HS-27A (cell line): Measurements from ENCODE around the gene SPIRE2.
A peak's percentile ranks its signal among the peaks of the same experiment; 100 is the strongest.
"Not testable (repeated sequence)": the region's sequence is repeated elsewhere in the genome, so short reads cannot be mapped to it uniquely, and the experiment has no call there.

ENCODE experiments used
- DNase-seq: peaks from one replicate; pipeline ENCODE4 v3.0.0-alpha.2; 2012; ENCODE audit warnings: low read depth, missing footprints

The SPIRE2 gene

GRCh38 chr16:89867918-89868317 lies 39.6 kb downstream of the SPIRE2 start:
- DNase-seq = no peak

- DNase-seq = no peak
These were observed 41.6 kb downstream of the SPIRE2 start for GRCh38 chr16:89869911-89870310.

GRCh38 chr16:89870440-89870839 lies 42.2 kb downstream of the SPIRE2 start:
- no peak for DNase-seq

GRCh38 chr16:89871895-89872294 lies 43.6 kb downstream of the SPIRE2 start:
- no peak for DNase-seq

GRCh38 chr16:89873109-89873971 lies 45.1 kb downstream of the SPIRE2 start, which contains the start of gene TCF25:
Gene TCF25, plus strand, starts transcription at chr16:89873592. Its CDS starts 76 bp downstream, at chr16:89873668.
- peak; percentile 65 for DNase-seq

GRCh38 chr16:89873972-89874689 lies 45.9 kb downstream of the SPIRE2 start:
- peak; percentile 77 for DNase-seq

- not testable (repeated sequence) for DNase-seq
These were observed 50.8 kb downstream of the SPIRE2 start for GRCh38 chr16:89879123-89879522.

GRCh38 chr16:89880477-89881367 lies 52.4 kb downstream of the SPIRE2 start:
- DNase-seq = no peak

- DNase-seq = no peak
These were observed 53.1 kb downstream of the SPIRE2 start for GRCh38 chr16:89881368-89881730.

GRCh38 chr16:89883346-89884040 lies 55.2 kb downstream of the SPIRE2 start:
- no peak for DNase-seq

- DNase-seq = no peak
These were observed 55.8 kb downstream of the SPIRE2 start for GRCh38 chr16:89884041-89884421.

- DNase-seq = no peak
These were observed 59.0 kb downstream of the SPIRE2 start for GRCh38 chr16:89887243-89887642.

- DNase-seq = no peak
These were observed 61.9 kb downstream of the SPIRE2 start for GRCh38 chr16:89890200-89890599.

GRCh38 chr16:89890886-89891657 lies 62.8 kb downstream of the SPIRE2 start:
- DNase-seq = no peak

GRCh38 chr16:89892055-89892630 lies 63.9 kb downstream of the SPIRE2 start:
- no peak for DNase-seq

- DNase-seq = no peak
These were observed 64.4 kb downstream of the SPIRE2 start for GRCh38 chr16:89892635-89893034.

- no peak for DNase-seq
These were observed 65.6 kb downstream of the SPIRE2 start for GRCh38 chr16:89893642-89894548.

GRCh38 chr16:89895482-89896250 lies 67.4 kb downstream of the SPIRE2 start:
- DNase-seq = no peak

- DNase-seq = no peak
These were observed 68.9 kb downstream of the SPIRE2 start for GRCh38 chr16:89897204-89897603.
